GM18861 (cell line): ENCODE results near the gene SLC20A1.

Experiments used
- ATAC-seq: cut with Tn5 transposase; IDR thresholded peaks from one replicate; pipeline ENCODE4 v1.9.1; 2021; ENCODE audit not compliant: unreplicated experiment

The SLC20A1 gene

DNA sequence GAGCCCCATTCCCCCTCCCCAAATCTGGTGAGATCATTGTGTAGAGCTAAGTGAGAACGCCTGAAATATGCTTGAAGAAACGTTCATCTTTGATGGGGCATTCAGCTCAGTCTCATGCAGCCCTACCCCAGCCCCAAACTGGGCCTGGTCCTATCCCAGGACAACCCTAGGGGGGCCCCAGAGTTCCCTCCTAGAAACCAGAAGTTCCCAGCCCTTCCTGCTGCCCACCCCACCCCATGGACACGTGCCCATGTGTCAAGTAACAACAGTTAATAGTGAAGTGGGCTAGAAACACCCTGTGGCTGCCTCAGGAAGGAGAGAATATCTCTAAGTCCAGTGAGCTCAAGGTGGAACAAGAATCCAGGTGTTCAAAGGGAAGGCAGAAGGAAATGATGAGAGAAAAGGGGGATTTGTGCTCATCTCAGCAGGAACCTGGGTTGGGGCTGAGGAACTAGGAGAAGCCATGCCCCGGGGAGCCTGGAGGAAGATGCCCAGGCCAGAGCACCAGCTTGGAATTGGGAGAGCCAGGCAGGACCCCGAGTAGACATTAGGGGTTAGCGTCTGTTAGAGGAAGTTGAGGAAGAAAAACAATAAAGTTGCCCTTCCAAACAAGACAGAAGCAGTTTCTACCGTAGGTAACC lies 20.1 kb upstream of the SLC20A1 start:
- ATAC-seq, result no peak

DNA sequence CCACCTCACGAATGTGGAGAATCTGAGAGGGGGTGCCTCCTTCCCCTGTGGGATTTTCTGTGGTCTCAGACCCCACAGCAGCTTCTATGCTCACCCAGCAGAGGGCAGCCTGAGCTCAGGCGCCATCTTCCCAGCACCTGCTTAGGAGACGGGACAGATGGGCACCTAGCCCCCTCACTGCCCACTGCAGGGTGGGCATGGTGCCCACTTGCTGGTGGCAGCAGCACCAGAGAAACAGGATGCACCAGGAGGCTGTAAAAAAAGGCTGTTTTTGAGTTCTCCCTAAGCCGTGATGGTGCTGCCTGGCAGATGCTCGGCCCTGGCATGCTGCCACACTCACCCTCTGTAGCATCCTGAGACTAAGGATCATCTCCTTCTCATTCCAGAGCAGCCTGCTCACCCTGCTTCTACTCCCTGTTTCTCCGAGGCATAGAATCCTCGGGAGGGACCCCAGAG lies 19.1 kb upstream of the SLC20A1 start:
- ATAC-seq, result no peak

- ATAC-seq, result no peak
Measured at GRCh38 chr2:112627060-112628040, 18.4 kb upstream of the SLC20A1 start.

GRCh38 chr2:112629224-112629623 lies 16.5 kb upstream of the SLC20A1 start:
- ATAC-seq, result no peak

- ATAC-seq, result no peak
Measured at GRCh38 chr2:112629823-112630222, 15.9 kb upstream of the SLC20A1 start.

GRCh38 chr2:112630268-112630667 lies 15.5 kb upstream of the SLC20A1 start:
- ATAC-seq, result no peak

GRCh38 chr2:112633708-112634107 lies 12.0 kb upstream of the SLC20A1 start:
- no peak for ATAC-seq

DNA sequence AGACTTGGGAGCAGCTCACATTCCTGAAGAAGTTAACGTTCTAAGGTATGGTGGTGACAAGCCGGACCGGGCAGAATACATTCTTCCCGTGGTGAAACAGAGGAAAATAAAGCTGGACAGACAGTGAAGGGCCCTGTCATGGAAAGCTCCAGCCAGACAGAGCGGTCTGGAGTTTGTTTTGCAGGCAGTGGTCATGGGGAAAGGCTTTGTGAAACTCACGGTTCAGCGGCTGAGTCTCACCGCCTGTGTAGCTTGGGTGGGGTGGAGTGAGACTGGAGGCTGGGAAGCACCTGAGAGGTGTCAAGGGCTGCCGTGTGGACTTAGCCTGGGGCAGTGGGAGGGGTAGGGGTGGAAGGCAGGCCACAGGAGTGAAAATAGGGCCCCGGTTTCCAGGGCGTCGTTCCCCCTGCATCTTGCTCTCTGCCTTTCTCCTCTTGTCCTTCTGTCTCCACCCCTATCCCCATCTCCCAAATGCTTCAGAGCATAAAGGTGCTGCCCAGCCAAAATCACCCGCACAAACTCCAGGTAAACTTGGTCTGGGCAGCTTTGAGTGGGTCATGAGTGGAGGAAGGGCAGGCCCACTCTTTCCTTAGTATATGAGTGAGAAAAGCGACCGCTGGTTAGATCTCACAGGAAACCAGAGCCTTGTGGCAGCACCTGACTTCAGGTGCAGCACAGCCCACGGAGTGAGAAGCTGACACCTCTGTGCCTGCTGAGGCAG lies 11.4 kb upstream of the SLC20A1 start:
- ATAC-seq, result no peak

DNA sequence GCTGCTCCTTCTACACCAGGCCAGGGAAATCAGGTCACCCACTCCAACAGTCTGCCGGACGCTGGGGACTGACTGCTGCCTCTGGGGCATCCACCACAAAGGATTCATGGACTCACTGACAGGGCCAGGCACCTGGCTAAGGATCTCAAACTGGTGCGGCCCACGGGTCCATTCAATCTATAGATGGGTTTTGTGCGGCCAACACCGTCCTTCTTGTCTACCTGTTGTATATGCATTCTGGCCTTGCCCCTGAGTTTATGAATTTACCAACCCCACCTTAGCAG lies 10.9 kb upstream of the SLC20A1 start:
- ATAC-seq, result no peak

GRCh38 chr2:112636605-112637288 lies 9.0 kb upstream of the SLC20A1 start:
- peak; percentile 93 for ATAC-seq

- no peak for ATAC-seq
Measured at GRCh38 chr2:112637289-112637660, 8.5 kb upstream of the SLC20A1 start.

DNA sequence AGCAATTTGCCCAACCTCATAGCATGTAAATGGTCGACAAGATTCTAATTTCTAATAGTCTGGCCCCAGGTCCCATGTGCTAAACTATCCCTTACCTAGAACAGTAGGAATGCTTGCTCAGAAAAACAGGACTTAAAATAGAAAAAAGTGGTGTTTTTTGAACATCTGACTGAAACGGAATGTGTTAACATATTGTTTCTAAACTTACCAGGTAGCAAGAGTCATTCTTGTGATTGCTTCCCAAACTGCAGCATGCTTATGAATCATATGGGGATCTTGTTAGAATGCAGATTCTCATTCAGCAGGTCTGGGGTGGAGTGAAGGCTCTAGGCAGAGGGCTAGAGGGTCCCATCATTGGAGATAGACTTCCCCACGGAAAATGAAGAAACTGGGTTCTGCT lies 5.8 kb upstream of the SLC20A1 start:
- ATAC-seq, result no peak

GRCh38 chr2:112640467-112640799 lies 5.3 kb upstream of the SLC20A1 start:
- ATAC-seq, result no peak

DNA sequence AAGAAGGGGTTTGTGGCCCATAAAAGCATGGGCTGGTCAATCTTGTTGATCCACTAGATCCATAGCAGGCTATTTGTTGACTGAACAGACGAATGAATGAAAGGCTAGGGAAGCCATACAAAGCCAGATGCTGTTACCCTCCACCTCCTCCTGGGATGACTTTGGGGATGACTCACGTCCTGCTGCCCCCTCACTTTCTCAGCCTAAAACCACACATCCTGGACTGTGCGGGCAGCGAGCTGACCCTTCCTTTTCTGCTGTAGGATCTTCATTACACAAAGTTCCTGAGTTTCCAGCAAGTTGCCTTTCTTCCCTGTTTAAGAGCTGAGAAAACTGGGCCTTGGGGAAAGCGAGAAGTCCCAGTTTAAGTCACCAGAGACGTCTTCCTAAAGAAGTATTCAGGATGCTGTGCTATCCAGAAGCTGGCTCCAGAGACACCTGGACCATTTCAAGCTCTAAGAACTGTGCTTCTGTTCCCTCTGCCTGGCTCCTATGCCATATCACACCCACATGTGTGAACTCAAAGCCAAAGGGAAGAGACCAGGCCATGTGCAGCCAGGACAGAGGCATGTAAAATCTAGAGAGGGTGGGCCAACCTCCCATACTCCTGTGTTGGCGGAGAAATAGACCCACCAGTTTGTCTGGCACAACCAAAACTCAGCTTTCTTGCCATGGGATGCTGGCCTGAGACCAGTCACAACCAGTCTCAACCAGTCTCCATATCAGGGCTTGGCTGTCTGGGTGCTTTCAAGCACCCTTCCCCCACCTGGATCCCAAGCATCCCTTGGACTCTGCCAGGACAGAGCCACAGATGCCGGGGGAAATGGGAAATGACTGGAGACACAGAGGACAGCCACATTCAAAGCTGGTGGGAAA lies 4.7 kb upstream of the SLC20A1 start:
- ATAC-seq, result no peak

- ATAC-seq, result no peak
Measured at GRCh38 chr2:112641701-112642100, 4.0 kb upstream of the SLC20A1 start.

- ATAC-seq, result no peak
Measured at GRCh38 chr2:112642561-112642960, 3.2 kb upstream of the SLC20A1 start.

DNA sequence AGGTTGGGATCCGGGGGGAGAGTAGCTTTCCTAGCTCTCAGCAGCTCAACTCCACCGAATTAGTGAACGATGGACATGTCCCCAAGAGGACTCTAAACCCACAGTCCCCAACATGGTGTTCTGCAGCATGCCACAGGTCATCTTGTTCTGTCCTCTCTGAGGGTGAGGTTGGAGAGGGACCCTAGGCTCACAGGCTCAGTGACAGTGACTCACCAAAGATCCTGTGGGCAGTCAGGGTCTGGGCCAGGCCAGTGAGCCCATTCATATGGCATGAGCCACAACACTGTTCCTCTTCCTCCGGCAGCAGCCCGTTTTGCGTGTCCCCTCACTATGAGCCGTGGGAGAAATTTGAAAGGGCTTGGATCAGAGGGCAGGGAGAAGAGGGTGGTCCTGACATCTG lies 2.8 kb upstream of the SLC20A1 start:
- no peak for ATAC-seq

DNA sequence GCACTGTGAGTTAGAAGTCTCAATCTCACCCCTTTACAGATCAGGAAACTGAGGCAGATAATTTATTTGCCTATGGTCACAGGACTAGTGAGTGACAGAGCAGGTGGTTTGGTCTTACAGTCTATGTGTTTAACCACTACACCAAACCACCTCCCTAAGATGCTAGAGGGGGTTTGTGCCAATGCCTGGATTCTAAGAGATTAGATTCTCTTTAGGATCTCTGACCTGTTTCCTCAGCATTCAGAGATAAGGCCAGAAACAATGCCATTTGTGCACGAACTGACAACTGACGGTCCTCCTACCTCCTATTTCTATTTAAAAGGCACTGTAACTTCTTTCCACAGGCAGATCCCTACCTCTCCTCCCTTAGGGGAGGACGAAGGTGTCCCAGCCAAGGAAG lies 2.3 kb upstream of the SLC20A1 start:
- no peak for ATAC-seq

GRCh38 chr2:112644155-112644932 lies 1.4 kb upstream of the SLC20A1 start:
- ATAC-seq, result no peak

- ATAC-seq, result no peak
Measured at GRCh38 chr2:112644933-112645309, 818 bp upstream of the SLC20A1 start.
